Measurements from ENCODE around the gene ARSG.

Gene ARSG

GRCh38 chr17:68431045-68431608 lies 139.8 kb downstream of the ARSG start:
- H3K4me3 ChIP-seq (ENCODE audit: low read depth, low read length) = no peak overlapping the region
- ChIA-PET POLR2A (no interaction called here), CTCF (interaction anchor here (0.6 to 3.0 kb wide), 14 partner anchors 11 to 332 kb away, joined by 3 to 39 read pairs (median 4); no protein-coding TSS in a partner anchor)
- H3K27ac ChIP-seq (ENCODE audit: extremely low read depth, low read depth, low read length) = no peak overlapping the region
- TF ChIP-seq ZNF221 (tag by site-specific recombination; IDR thresholded peaks at IDR 0.05; ENCODE audit: borderline replicate concordance) (no peak), ZNF416 (tag by site-specific recombination; IDR thresholded peaks at IDR 0.05) (no peak), ZNF610 (tag by site-specific recombination; IDR thresholded peaks at IDR 0.05; ENCODE audit: borderline replicate concordance) (no peak), ZNF843 (tag by site-specific recombination; IDR thresholded peaks at IDR 0.05) (no peak), MYNN (tag by site-specific recombination; IDR thresholded peaks at IDR 0.05; ENCODE audit: borderline replicate concordance) (no peak), HOXA7 (CRISPR knock-in tag; IDR thresholded peaks at IDR 0.05; ENCODE audit: borderline replicate concordance) (no peak), ZFP69B (tag by site-specific recombination; IDR thresholded peaks at IDR 0.05) (no peak)
- H3K4me1 ChIP-seq (ENCODE audit: control insufficient read depth, insufficient read depth, low read length) = 0 out of 2 replicates have a peak, but pooled peaks cover under 1% of the 10 kb centered on the region
- peaks cover 7 to 11% of the 10 kb centered on the region in 2 experiments; a peak in 2 of 3 replicates for H3K36me3 ChIP-seq (ENCODE audit: control insufficient read depth in 2 of 2, insufficient read depth in 1 of 2, low read length in 2 of 2)
- H3K9me3 ChIP-seq (ENCODE audit: control insufficient read depth, insufficient read depth, low read depth, low read length) = no peaks in the 10 kb centered on the region

- Histone ChIP-seq H3K9me3 (ENCODE audit: control insufficient read depth, insufficient read depth, low read depth, low read length) (no peaks in the 10 kb centered on the region), H3K36me3 (ENCODE audit: control insufficient read depth in 2 of 2, insufficient read depth in 1 of 2, low read length in 2 of 2) (peaks cover 7 to 11% of the 10 kb centered on the region in 2 experiments; a peak in 2 of 3 replicates), H3K27ac (ENCODE audit: extremely low read depth, low read depth, low read length) (no peak overlapping the region), H3K4me1 (ENCODE audit: control insufficient read depth, insufficient read depth, low read length) (0 out of 2 replicates have a peak, but pooled peaks cover 2% of the 10 kb centered on the region), H3K4me3 (ENCODE audit: low read depth, low read length) (no peak overlapping the region)
- CTCF ChIA-PET = interaction anchor here (0.6 to 3.0 kb wide), 21 partner anchors 9 to 918 kb away, joined by 3 to 39 read pairs (median 4); no protein-coding TSS in a partner anchor
- POLR2A ChIA-PET = no interaction called here
- TF ChIP-seq CTCF (tag by site-specific recombination; IDR thresholded peaks at IDR 0.05) = peak; percentile 39; the same call in 1 of the 2 replicates
- no peak for TF ChIP-seq ZNF175 (tag by site-specific recombination; IDR thresholded peaks at IDR 0.05)
- peak; percentile 43; the same call in 1 of the 2 replicates for TF ChIP-seq ZBTB44 (tag by site-specific recombination; IDR thresholded peaks at IDR 0.05)
- no peak for TF ChIP-seq KLF10 (tag by site-specific recombination; IDR thresholded peaks at IDR 0.05)
- no peak for TF ChIP-seq MYNN (tag by site-specific recombination; IDR thresholded peaks at IDR 0.05; ENCODE audit: borderline replicate concordance)
- TF ChIP-seq YY1 (tag by site-specific recombination; IDR thresholded peaks at IDR 0.05) = no peak
- no peak for TF ChIP-seq ZNF366 (tag by site-specific recombination; conservative IDR thresholded peaks at IDR 0.05)
- no peak for TF ChIP-seq ZNF600 (tag by site-specific recombination; IDR thresholded peaks at IDR 0.05)
- TF ChIP-seq ZNF747 (tag by site-specific recombination; IDR thresholded peaks at IDR 0.05) = no peak
- TF ChIP-seq ZNF155 (tag by site-specific recombination; IDR thresholded peaks at IDR 0.05) = no peak
- no peak for TF ChIP-seq YY2 (tag by site-specific recombination; IDR thresholded peaks at IDR 0.05)
- TF ChIP-seq ZNF571 (tag by site-specific recombination; IDR thresholded peaks at IDR 0.05) = no peak
- TF ChIP-seq ZBTB21 (tag by site-specific recombination; IDR thresholded peaks at IDR 0.05) = no peak
- TF ChIP-seq ZBTB8A (tag by site-specific recombination; IDR thresholded peaks at IDR 0.05) = no peak
- no peak for TF ChIP-seq ZNF423 (tag by site-specific recombination; IDR thresholded peaks at IDR 0.05)
- no peak for TF ChIP-seq ZSCAN18 (tag by site-specific recombination; IDR thresholded peaks at IDR 0.05)
- TF ChIP-seq ATF2 (tag by site-specific recombination; IDR thresholded peaks at IDR 0.05; ENCODE audit: low read depth) = no peak
- TF ChIP-seq ZNF280D (tag by site-specific recombination; IDR thresholded peaks at IDR 0.05) = no peak
- no peak for TF ChIP-seq PRDM1 (tag by site-specific recombination; IDR thresholded peaks at IDR 0.05)
These were observed 140.4 kb downstream of the ARSG start for GRCh38 chr17:68431661-68432071.
